NOMO-1 treated with DMSO at 0.1 percent for 48 hours (cell line): ENCODE data around the gene APOB.

Experiments used
- DNase-seq: peaks from one replicate; lab custom pipeline; 2025; ENCODE audit not compliant: unreplicated experiment; lab: John Stamatoyannopoulos, UW

APOB gene

DNA sequence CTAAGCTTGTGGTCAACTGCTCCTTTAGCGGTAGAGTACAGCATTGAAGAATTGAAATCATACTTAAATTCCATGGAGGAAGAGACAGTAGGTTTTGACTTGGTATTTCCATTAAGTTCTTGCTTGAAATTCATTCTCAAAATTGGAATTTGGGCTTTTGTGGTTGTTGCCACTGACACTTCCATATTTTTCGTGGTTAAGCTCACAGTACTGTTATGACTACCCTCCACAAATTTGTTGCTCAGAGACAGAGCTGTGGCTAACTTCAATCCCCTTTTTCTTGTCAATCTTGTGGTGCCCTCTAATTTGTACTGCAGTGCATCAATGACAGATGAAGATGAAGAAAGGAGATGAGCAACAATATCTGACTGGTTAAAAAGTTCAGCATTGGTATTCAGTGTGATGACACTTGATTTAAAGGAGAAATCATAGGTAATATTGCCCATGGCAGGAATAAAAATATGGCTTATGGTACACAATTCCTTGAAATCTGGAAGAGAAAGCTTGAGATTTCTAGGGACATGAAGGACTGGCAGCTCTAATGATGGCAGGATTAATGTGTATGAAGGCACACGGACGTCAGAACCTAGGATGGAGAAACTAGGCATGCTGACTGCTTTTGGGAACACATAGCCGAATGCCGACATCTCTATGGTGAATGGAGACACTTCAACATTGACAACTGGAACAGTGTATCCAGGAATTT, 37.3 kb downstream of the APOB start:
- DNase-seq: no peak

DNA sequence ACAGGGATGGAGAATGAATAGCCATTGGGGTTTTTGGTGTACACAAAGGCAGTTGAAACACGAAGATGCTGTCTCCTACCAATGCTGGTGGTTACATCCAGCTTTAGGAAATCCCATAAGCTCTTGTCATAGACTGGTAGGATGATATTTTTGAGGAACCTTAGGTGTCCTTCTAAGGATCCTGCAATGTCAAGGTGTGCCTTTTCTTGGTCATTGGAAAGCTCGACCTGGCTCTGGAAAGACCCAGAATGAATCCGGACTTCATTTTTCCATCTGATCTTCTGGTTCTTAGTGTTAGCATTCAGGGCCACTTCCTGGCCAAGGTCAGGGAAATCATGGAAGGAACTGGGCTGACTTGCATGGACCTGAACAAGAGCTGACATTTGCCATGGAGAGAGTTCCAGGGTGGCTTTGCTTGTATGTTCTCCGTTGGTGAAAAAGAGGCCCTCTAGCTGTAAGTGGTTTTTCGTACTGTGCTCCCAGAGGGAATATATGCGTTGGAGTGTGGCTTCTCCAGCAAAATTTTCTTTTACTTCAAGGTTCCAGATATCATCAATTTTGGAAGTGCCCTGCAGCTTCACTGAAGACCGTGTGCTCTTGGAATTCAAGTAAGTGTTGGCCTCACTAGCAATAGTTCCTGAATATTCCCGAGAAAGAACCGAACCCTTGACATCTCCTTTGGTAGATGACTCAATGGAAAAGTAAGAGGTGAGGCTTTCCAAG, 38.0 kb downstream of the APOB start:
- no peak for DNase-seq

DNA sequence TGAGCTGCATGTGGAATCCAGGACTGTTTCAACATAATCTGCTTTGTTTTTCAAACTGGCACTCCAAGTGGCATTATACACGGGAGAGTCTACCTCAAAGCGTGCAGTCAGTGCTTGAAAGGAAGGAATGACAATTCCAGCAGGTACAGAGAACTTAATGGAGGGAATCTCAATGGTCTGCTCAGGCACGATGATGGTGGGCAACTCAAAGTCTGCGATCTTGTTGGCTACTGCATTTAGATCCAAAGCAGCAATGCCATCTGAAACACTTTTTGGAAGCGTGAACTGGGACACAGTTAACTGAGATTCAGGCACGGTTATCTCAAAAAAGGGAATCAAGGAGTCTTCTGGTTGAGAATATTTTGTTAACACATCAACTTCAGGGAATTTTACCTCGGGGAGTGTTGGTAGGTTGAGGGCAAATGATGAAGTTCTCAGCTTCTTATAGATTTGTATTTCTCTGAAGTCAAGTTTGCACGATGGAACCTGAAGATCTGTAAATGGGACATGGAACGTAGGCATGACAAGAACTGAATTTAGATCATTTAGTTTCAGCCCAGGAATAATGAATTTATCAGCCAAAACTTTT, 38.7 kb downstream of the APOB start:
- no peak for DNase-seq

DNA sequence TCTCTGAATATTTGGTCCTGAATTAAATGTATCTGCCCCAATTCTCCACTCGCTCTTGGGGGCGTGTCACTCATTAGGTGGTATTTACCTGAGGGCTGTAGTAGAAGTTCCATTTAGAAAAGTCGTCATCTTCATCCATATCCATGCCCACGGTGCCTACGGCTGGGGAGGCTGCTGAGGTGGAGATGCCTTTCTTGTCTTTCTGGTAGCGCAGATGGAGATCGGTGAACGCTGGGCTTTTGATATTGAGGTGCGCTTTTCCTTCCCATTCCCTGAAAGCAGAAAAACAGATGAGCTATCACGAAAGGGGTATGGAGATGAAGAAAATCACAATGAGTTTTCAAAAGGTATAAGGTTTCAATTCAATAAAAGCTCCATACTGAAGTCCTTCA, 39.7 kb downstream of the APOB start:
- no peak for DNase-seq

DNA sequence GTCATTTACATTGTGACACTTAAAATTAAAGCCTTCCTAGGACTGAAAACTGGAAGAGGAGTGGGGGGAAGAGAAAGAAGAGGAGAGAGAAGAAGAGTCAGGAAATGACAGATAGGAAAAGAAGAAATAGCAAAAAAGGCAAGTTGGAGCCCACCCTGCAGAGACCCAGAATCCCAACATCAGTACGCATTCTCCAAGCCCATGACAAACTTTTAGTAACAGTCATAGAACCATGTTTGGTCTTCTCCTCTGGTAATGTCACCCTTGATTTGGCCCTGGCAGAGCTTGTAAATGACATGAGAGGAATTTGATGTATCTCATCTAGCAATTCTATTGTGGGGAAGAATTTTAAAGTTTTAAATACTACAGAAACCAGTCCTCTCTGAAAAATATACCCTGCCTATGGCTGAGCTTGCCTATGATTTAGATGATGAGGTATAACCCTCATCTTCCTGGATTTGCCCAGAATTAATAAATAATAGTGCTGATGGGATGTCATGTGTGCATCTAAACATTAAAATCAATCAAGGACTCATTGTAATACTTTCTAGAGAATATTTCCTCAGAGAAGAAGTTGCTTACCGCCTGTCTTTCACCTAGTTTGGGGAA, 40.2 kb downstream of the APOB start:
- DNase-seq: no peak

DNA sequence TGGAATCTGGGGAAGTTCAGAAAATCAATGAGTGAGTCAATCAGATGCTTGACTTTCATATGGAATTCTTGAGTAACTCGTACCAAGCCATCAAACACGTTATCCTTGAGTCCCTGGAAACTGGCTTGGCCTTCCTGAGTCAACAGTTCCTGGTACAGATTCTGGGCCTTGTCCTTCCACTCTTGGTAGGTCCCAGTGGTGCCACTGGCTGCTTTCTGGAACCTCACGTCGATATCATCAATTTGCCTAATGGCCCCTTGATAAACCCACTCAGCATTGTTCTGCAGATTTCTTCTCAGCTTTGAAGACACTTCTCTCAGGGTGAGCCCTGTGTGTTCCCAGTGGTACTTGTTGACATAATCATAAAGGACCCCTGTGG, 41.1 kb downstream of the APOB start:
- DNase-seq: no peak

DNA sequence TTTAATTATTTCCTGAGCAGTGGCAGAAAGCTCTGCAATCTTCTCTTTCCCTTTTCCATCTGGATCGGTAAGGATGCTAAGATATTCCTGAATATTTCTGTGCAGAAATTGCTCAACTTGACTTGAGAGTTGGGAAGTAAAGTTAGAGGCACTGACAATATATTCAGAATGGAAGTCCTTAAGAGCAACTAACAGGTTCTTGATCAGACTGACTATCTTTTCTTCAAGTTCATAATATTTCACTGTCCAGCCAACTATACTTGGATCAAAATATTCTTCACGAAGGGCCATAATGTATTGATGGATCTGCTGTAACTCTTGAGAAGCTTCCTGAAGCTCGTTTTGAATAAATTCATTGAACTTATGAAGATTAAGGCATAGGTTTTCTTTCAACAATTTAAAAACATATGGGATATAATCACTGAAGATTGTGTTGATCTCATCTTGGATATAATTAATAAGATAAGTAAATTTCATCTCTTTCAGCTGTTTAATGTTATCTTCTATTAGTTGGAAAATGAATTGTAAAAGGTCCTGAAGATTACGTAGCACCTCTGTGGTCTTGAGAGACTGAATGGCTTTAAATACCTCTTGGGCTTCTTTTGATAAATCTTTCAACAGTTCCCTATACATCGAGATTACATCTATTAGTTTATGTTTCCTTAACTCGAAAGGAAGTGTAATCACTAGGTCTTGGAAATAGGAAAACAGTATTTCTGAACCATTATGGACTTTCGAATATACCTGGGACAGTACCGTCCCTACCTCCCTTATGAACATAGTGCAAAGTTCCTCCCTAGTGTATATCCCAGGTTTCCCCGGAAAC, 41.7 kb downstream of the APOB start:
- no peak for DNase-seq

DNA sequence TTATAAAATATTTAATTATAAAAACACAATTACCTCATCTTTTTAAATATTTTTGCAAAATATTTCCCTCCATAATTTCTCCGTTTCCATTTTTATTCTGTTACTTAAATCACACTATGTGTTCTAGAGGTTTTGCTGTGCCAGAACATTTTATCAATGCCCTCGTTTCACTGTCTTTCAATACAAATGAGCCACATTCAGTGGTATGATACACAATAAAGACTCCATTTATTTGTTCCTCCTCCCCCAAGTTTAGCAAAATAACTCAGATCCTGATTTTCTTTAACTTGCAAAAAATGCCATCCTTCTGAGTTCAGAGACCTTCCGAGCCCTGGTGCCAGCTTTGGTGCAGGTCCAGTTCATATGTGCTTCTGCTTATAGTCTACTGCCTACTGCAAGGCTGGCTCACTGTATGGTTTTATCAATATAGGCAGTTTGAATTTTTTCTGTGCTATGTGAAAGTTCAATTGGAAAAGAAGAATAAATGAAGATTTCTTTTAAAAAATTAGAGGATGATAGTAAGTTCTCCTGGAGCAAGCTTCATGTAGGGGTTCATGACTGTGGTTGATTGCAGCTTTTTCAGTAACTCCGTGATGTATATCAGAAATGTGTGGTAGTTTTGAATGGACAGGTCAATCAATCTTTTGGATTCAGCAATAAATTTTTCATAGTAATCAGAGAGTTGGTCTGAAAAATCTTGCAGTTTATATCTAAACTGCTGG, 42.5 kb downstream of the APOB start:
- no peak for DNase-seq

DNA sequence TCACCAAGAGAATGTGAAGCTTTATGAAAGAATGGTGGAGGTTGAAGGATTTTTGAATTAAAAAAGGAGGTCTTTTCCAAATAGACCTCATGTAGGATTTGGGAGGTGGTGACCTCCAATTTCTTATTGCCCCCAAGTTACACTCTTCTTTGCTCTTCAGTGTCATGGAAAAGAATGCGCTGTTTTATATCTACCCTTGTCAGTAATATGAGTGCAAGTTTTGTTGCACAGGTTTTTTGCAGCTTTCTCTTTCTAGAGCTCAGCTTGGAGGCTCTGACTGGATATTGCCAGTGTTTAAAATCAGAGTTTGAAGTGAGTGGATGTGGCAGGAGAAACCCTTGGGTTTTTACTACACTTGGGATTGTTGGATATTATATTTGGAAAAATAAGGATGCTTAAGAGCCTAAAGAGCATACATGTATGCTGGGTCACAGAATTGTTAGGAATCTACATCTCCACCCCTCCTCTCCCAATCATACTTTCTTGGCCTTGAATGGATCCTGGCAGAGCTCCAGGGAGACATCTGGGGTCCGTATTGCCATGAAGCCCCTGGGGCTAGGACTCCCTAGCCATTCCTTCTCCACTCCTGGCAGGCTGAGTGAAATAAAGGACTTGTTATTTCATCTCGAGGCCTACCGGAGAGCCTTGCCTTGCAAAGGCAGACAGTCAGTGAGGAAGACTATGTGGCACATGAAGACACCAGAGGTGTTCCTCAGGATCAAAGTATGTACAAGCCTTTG, 43.8 kb downstream of the APOB start:
- DNase-seq: peak; percentile 10

DNA sequence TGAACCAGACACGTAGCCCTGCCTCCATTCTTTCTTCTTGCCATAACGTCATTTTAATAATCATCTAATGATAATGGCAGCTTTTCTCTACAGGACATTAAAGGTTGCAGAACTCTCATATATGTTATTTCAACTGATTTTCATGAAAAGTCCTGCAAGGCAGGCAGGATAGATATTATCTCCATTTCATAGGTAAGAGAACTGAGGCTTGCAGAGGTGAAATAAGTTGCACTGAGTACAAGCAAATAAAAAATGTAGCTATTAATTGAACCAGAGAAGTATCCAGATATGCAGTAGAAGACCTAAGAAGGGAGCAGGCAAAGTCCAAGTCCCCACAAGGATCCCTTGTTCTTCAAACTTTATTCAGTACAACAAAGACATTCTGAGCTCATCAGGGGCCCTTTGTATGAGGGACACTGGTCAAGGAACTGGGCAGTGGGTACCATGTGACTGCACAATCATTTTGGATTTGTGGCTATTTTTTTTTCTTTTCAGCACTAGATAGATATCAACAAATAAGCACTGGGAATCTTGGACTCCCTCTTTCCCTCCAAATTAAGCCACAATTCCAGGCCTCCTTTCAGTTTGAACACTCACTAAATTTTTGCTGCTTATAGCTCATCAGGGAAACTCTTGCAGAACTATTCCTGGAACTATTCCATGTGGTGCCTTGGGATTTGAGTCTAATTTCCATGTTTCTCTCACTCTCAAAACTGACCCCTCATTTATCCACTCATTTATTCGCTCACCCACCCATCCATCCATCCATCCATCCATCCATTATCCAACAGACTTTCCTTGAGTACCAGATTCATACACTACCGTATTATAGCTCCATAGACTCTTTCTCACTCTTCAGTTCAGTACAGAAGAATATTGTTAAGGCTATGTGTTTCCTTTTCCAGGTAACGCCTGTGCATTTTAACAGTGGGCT, 44.6 kb downstream of the APOB start:
- no peak for DNase-seq

DNA sequence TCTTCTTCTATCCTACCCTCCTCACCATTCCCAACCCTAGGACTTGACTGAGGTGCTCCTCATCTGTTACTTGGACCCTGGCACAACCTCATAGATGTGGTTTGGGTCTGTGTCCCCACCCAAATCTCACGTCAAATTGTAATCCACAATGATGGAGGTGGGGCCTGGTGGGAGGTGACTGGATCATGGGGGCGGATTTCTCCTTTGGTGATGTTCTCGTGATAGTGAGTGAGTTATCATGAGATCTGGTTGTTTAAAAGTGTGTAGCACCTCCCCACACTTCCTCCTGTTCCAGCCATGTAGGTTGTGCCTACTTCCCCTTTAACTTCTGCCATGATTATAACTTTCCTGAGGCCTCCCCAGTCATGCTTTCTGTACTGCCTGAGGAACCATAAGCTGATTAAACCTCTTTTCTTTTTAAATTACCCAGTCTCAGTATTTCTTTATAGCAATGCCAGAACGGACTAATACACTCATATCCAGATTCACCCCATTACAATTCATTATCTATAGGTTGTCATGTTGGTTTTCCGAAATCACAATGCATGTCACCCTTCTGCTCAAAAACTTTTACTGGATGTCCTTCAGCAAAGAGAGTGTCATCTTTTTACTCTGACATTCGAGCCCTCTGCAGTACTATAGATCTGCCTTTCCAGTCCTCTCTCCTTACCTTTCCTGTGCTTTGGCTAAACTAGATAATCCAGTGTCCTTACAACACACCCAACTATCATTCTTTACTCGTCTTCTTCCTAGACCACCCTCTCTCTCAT, 45.7 kb downstream of the APOB start:
- no peak for DNase-seq

DNA sequence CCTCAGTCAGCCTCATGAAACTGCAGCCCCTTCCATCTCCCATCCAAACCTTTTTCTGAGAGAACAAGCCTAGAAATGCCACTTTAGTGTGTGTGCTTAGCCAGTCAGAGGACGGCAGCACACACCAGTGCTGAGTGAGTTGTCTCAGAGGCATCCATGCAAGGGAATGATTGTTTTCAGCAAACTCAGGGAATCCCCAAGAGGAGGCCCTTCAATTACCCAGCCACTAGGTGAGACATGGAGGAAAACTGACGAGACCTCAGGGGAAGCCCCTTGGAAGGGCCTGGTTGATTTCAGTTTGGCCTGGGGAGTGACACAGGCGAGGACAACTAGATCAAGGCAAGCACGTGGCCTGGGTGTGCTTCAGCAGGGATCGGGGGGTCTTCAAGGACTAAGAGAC, 49.7 kb downstream of the APOB start:
- DNase-seq: no peak

DNA sequence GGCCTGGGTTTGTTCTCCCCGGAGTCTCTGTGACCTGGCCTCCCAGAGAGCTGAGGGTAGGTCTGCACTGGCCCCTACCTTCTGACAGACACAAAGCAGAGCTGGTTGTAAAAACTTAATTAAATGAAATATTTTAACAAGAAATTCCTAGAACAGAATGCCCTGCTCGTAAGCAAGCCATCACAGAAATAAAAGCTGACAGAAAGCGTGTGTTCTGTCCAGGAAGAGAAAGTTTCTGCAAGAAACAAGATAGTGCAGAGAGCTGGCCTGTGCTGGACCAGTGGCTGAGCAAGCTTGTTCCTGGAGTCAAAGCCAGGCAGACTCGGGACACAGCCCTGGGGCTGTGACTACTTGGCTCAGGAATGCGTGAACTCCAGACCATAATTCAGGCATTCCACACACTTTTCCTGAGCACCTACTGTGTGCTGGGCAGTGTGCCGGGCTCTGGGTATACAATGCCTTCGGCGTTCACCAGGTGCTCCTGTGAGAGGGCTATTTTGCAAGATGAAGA, 51.6 kb downstream of the APOB start:
- DNase-seq: no peak

DNA sequence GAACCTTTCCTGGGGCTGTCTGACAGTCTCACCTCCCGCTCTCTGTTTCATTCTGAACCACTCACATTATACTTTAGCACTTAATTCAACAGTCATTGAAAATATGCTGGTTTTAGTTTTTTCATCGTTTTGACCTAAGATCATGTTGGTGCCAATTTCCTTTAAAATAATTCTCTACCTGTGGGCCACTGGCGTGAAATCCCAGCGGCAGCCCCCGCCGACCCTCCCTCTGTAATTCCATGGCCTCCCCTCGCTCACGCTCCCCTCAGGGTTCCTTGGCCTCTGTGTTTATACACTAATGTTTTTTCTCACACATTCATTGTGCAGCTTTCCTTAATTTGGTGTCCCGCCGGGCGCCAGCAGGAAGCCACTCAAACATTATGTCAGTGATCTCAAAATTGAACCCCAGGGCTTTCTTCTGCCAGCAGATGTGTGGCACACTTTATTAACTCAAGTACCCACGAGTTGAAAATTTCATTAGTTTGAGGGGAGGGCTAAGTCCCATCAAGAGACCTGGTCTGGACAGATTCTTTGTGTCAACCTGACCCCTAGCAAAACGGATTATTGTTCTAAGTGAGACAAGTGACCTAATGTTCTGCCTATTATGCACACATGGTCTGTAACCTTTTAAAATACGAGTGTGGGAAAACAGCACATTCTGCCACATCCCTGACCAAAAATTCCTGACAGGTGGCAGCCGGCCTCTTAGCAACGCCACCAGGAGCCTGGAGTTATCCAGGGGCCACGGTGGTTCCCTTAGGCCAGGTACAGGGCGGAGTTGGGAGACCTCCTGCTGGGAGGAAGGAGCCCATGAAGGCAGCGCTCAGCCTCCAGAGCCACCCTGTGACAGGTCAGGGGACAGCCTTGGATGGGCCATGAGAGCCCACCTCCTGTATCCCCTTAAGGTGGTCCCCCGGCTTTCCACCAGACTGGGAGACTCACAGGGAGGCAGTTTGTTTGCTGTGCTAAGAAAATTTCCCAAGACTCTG, 53.1 kb downstream of the APOB start:
- no peak for DNase-seq

DNA sequence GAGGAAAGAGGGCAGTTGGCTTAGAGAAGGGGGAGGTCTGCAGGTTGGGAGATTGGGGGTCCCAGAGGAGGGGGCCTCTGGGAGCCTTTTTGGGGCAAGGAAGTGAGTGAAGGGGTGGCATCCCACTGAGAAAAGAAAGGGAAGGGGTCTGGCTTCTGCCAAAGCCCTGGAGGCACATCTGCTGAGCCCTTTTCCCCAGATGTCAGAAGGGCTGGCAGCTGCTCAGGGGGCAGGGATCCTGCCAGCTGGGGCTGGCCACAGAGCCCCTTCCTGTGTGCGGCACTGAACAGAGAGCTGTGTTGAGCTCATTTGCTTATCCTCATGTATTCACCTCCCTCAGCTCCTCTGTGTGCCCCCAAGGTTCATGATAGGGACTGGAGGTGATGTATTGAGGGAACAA, 54.5 kb downstream of the APOB start:
- DNase-seq: no peak

DNA sequence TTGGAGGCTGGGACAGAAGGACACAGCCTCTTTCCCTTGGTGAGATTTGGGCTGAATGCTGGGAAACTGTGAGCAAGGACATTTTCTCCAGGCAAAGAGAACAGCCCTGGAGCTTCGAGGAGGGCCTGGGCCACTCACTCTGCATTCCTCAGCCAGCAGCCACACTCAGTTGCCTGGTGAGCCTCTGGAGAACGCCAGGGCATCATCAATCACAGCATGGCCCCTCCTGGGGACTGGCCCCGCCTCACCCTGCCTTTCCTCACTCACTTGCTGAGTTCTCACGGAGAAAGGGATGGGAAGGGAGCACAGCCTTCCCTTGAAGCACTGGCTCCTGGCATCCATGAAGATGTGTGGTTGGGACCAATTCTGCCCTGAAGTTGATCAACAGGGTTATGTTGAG, 55.0 kb downstream of the APOB start:
- DNase-seq: no peak
